ENCODE data around the gene TLN1. TPM values are rescaled to one million over a fixed set of nuclear protein-coding genes. Genes with fewer than 3 reads are reported as not detected.

TLN1 gene
- 100 to 1,000 TPM; 816 to 836 TPM for total RNA-seq
- long read RNA-seq, donor 1, partial matches to known transcripts: 219 of 227 reads
- long read RNA-seq, donor 1, other reads (novel, unspliced or antisense): 8 of 227 reads
- long read RNA-seq, donor 2, partial matches to known transcripts: 183 of 196 reads
- long read RNA-seq, donor 2, other reads (novel, unspliced or antisense): 13 of 196 reads

DNA sequence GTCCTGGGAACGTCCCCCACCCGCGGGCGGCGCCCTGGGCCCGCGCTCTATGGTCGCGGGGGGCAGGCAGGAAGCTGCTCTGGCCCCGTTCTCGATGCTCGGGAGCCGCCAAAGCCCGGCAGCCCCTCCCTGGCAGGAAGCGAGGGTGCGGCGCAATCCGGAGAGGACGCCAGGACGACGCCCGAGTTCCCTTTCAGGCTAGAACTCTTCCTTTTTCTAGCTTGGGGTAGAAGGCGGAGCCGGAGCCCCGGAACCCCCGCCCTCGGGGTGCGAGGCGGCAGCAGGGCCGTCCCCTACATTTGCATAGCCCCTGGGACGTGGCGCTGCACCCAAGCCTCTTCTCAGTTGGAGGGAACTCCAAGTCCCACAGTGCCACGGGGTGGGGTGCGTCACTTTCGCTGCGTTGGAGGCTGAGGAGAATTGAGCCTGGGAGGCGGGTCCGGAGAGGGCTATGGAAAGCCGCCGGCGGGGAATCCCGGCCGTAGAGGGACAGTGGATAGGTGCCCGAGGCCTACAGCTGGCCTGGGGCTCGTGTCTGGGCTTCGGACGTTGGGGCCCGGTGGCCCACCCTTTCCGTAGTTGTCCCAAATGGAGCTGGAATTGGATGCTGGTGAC is at the start of gene TLN1, which contains the start of gene CREB3:
Gene TLN1, minus strand, starts transcription at position 11 of the 615 bp plus-strand sequence. CDS start 6,501 bp downstream, outside the sequence.
Gene CREB3, plus strand, starts transcription at position 482 of the 615 bp plus-strand sequence. Its CDS starts 107 bp downstream, at position 589.
- DNase-seq (ENCODE audit: low spot score): peak; percentile 100
- intact Hi-C loops (cut with DNase I): no loop called here

DNA sequence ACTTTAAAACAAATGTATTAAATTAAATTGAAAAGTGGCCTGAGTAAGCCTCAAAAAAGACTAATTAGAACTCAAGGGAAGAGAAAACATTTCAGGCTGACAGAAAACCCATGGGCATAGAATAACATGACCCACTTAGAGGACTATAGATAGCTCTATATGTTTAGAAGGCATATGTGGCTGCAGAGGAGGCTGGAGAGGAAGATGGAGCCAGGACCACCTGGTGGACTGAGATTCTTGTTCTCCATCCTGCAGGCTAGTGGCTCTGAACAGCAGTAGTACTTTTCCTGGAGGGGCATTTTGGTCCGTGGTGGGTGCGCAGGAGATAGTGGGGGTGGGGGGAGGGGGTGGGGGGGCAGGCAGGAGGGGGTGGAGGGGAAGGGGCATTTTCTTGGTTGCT is 49.1 kb upstream of the TLN1 start:
- no peak for DNase-seq (ENCODE audit: low spot score)
- intact Hi-C loops (cut with DNase I): loop anchor here in 1 of 2 donors (10.0 kb wide), 1 partner anchor 124 kb away; the partner anchor contains the start of genes HRCT1 and SPAAR

DNA sequence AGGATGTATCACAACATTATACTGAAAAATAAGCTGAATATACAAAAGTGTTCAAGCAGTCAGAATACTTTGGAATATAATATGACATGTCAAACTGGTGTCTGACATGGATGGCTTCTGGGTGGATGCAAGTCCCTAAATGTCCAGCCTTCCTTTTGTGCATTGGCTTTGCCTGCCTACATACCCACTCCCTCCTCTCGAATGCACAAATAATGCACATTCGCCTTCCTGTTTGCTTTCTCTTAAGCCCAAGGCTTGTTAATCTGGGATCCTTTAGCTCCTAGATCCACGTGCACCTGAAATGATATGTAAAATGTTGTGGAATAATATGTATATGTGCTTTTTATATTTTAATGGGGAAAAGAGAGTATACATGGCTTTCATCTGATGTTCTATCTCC is 46.5 kb upstream of the TLN1 start:
- DNase-seq (ENCODE audit: low spot score): no peak
- intact Hi-C loops (cut with DNase I): loop anchor here in 1 of 2 donors (5.0 kb wide), 1 partner anchor 114 kb away; no protein-coding TSS in a partner anchor

GRCh38 chr9:35776018-35776417 is 44.0 kb upstream of the TLN1 start:
- intact Hi-C loops (cut with DNase I): loop anchor here in 1 of 2 donors (5.0 kb wide), 1 partner anchor 116 kb away; no protein-coding TSS in a partner anchor
- DNase-seq (ENCODE audit: low spot score): no peak

DNA sequence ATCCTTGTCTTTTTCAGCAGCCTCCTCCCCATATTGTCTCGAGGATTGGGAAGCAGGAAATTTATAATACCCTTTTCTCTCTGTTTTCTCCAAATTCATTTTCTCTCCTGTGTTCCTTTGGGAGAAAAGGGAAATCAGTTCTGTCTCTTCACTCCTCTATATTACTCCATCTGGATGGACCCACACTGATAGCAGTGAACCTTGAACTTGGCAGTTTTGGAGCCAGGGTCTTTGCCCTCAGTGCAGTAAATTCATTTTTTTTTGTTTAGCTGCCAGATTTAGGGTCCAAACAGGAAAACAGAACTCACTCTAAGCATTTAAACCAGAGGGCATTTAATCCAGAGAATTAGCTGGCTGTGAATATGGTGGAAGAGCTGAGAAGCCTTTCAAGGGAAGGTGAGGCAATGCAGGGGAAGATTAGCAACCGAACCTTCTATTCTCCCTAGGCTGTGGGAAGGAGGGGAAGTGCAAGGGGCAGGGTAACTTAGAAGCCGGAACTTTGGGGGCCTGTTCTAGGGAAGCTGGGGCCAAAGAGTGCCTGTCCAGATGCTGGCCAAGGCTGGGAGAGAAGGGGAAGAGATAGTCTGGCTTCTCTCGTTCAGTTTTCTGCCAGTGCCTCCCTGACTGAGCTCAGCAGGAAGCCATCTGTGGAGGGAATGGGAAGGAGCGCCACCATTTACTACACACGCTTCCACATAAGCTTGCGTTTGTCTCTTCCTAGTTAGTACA is 43.1 kb upstream of the TLN1 start:
- intact Hi-C loops (cut with DNase I): loop anchor here (1.0 to 5.0 kb wide), 2 partner anchors 10 to 117 kb away; no protein-coding TSS in a partner anchor
- no peak for DNase-seq (ENCODE audit: low spot score)

DNA sequence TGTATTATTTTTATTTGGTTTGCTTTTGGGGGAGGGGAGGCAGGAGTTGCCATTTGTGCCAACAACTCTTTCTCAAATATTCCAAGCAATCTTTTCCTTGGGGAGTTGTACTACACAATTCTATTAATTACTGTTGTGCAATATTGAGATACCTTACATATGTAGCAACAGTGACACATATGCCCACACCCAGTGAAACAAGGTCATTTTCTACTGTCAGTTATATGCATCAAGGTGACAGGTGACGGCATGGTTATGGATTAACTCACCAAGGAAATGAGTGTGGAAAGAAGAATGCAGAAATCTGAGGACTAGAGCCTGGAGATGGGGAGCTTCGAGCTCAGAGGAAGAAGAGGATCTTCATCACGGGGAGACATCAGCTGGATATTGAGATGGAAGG is 39.9 kb upstream of the TLN1 start:
- intact Hi-C loops (cut with DNase I): no loop called here
- no peak for DNase-seq (ENCODE audit: low spot score)

- no peak for DNase-seq (ENCODE audit: low spot score)
- intact Hi-C loops (cut with DNase I): no loop called here
Observed at GRCh38 chr9:35771534-35771933, 39.5 kb upstream of the TLN1 start.

DNA sequence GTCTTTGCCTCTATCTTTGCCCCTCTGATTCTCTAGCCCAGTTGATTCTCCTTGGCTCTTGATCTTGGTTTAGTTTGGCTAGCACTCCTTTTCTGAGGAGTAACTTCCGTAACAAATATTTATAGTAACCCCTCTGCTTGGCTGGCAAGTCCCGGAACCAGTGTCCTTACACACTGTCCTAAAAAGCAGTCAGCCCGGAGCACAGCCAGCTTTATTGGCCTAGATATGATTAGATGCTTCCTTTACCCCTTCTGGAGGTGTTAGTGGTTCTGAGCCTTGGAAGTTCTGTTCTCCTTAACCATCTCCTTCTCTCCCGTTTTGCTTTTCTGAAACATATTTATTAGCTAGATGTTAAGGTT is 39.1 kb upstream of the TLN1 start:
- intact Hi-C loops (cut with DNase I): no loop called here
- no peak for DNase-seq (ENCODE audit: low spot score)

- intact Hi-C loops (cut with DNase I): no loop called here
- DNase-seq (ENCODE audit: low spot score): no peak
Observed at GRCh38 chr9:35769763-35770162, 37.8 kb upstream of the TLN1 start.

DNA sequence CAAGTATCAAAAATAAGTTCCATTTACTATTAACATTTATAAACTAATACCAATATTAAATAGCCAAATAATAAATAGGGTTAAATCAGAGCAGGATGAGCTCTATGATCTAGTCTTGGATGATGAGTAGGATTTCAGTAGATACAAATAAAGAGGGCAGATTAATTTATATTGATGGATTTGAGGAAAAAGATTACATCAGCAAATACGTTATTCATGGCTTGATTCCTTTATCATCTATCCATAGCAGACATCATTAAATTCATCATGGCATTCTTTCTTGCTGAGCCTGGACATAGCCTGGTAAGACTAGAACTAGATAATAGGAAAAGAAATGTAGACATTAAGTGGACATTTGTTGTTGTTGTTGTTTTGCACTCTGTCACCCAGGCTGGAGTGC is 35.5 kb upstream of the TLN1 start:
- DNase-seq (ENCODE audit: low spot score): no peak
- intact Hi-C loops (cut with DNase I): no loop called here

GRCh38 chr9:35766997-35767396 is 35.0 kb upstream of the TLN1 start:
- intact Hi-C loops (cut with DNase I): no loop called here
- no peak for DNase-seq (ENCODE audit: low spot score)

GRCh38 chr9:35763803-35764202 is 31.8 kb upstream of the TLN1 start:
- intact Hi-C loops (cut with DNase I): no loop called here

DNA sequence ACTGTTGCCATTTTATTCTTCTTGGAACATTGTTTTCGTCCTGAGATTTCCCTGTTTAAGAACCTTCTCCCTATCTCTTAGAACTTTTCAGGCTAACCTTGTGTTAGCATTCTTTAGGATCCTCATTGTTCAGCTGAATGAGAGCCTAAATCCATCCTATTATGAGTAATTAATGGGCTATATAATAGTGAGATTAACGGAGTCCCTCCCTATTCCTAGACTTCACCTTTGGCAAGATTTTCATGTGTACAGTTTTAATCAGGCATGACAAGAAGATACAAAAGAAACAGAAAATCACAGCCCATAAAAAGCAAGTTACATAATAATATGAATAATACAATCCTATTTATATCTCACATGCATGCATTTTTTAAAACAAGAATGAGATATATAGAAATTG is 31.2 kb upstream of the TLN1 start:
- intact Hi-C loops (cut with DNase I): no loop called here
- no peak for DNase-seq (ENCODE audit: low spot score)

More at GRCh38 chr9:35763803-35764202, 31.8 kb upstream of the TLN1 start:
- no peak for DNase-seq (ENCODE audit: low spot score)

- intact Hi-C loops (cut with DNase I): no loop called here
- no peak for DNase-seq (ENCODE audit: low spot score)
Observed at GRCh38 chr9:35760651-35761050, 28.7 kb upstream of the TLN1 start.

DNA sequence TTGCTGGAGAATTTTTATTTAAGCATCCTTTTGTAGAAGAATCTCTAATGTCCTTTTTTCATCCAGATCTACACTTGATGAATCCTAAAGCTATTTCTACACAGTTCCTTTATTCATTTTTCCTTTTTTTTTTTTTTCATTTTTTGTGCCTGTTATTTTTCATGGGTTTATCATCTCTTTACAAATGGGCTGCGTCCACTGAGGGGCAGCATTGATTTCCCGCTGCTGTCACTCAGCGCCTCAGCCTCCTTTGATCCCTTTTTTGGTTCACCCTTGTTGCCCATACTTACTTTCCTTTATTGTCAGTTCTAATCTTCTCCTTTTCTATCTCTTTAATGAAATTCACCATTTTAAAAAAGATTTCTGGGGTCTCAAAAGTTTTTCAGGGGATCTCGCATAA is 27.8 kb upstream of the TLN1 start:
- DNase-seq (ENCODE audit: low spot score): no peak
- intact Hi-C loops (cut with DNase I): no loop called here

DNA sequence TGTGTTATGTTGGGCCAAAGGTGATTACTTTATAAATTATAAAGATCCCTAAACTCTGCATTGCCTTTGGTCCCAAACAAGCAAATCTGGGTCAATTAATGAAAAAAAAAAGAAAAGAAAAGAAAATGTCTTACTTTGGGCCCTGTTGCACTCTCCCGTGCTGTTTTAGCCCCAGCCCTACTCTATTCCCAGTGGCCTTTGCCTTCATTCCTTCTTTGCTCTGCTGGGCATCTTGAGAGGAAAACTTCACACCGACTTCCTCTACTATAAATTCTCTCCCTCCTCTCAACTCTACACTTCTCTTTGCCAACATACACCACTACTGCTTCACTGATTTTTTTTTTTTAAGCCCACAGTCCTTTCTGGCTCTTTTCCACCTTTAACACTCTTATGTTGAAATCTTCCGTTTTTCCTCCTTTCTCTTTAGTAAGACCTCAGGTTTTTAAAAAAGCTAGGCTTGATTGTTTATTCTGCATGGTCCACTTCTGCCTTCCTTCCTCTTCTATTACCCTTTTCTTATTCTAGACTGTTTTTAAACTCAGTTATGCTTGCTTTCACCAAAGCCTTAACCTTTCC is 26.6 kb upstream of the TLN1 start:
- intact Hi-C loops (cut with DNase I): no loop called here
- DNase-seq (ENCODE audit: low spot score): no peak

DNA sequence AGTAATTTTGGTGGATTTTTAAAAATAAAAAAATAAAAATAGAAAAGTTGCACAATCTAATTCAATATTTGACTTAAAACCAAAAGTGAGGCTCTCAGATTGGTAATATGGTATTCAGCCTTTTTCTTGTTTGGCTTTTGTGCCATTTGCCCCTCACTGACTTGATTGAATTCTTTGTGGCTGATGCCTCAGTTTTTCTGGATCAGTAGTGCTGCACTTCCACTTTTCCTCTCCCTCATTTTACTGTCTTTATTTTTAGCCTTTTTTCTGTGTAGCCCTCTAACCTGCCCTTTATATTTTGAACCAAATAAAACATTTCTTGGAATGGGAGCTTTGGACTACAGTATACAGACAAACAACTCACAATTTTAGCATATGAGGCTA is 25.9 kb upstream of the TLN1 start:
- DNase-seq (ENCODE audit: low spot score): no peak
- intact Hi-C loops (cut with DNase I): no loop called here

DNA sequence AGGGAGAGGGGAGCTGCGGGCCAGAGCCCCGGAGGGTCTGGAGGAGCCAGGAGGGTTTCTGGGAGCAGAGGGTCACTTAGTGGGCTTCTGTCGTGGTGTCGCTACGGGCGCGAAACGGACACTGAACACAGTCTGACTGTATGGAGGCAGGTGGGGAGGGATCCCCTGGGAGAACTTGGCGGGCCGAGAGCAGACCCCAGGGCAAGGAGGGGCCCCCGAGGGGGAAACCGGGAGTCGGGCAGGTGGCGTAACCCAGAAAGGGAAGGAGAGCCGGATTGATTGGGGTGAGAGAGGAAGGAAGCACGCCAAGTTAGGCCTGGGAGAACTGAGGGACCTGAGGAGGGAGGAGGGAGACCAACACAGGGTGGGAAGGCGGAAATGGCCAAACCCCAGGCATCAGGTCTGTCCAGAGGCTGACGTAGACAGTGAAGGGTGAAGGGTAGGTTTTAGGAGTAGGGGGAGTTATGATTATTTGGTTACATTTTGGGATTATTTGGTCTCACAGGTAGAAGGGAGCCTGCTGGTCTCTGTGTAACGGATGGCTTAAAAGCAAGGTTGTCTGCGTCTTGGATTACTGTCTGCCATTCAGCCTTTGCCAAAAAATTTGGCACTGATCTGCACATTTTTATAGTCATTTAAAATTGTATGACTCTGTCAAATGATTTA is 25.4 kb upstream of the TLN1 start:
- DNase-seq (ENCODE audit: low spot score): no peak
- intact Hi-C loops (cut with DNase I): no loop called here
